SK-N-SH (cell line): Measurements from ENCODE around the gene CRB2. TPM values are rescaled to one million over a fixed set of nuclear protein-coding genes. Genes with fewer than 3 reads are reported as not detected.
A peak's percentile ranks its signal among the peaks of the same experiment; 100 is the strongest.

Experiments
- CTCF ChIA-PET: fragments of 300-600, 350-600 bp; formaldehyde crosslinking; extraction: SDS; loops from one replicate; lab custom pipeline; 2021; lab: Yijun Ruan, JAX
- POLR2A ChIA-PET: fragments of 350-600 bp; sonication (Branson Sonifier 250); formaldehyde crosslinking; extraction: SDS; loops from one replicate; lab custom pipeline; 2020; ENCODE audit warnings: antibody characterized with exemption, inconsistent platforms; lab: Yijun Ruan, JAX
- DNase-seq: peaks from one replicate; pipeline ENCODE4 v3.0.0; 2012
- H2AFZ ChIP-seq: fragments of 200-600 bp; sonication (generic); 2 replicates; pipeline ENCODE4 v1.8.1; 2016; ENCODE audit warnings: antibody characterized with exemption, mild to moderate bottlenecking, low read depth
- H3F3A ChIP-seq: fragments of 200-600 bp; sonication (generic); replicated peaks from 2 replicates; pipeline ENCODE3; 2016; ENCODE audit warnings: antibody characterized with exemption, mild to moderate bottlenecking; ENCODE audit not compliant: insufficient read depth
- H3K27ac ChIP-seq, 2 experiments: fragments of 200-500 bp in 1 of 2; fragments of 200-600 bp in 1 of 2; sonication (Bioruptor generic) in 1 of 2; sonication (generic), shearing (Covaris generic) in 1 of 2; 2 replicates each; pipeline versions ENCODE4 v1.5.1 to v1.6.1; 2014 to 2016; ENCODE audit warnings: low read depth in 2 of 2, inconsistent platforms in 1 of 2, low read length in 1 of 2, mild to moderate bottlenecking in 1 of 2, mixed read lengths in 1 of 2
- H3K27me3 ChIP-seq: fragments of 200-600 bp; sonication (generic), shearing (Covaris generic); 2 replicates; pipeline ENCODE4 v1.6.1; 2016; ENCODE audit warnings: mixed run types; ENCODE audit not compliant: insufficient read depth
- H3K36me3 ChIP-seq, 2 experiments: fragments of 200-500 bp in 1 of 2; fragments of 200-600 bp in 1 of 2; sonication (Bioruptor generic) in 1 of 2; sonication (generic) in 1 of 2; replicated peaks in 1 of 2; 2 replicates each; pipeline versions ENCODE3 to v1.5.1; 2014 to 2016; ENCODE audit warnings: low read length in 1 of 2, mild to moderate bottlenecking in 1 of 2; ENCODE audit not compliant: insufficient read depth in 2 of 2, control insufficient read depth in 1 of 2
- H3K4me1 ChIP-seq, 2 experiments: fragments of 200-500 bp in 1 of 2; fragments of 200-600 bp in 1 of 2; sonication (Bioruptor generic) in 1 of 2; sonication (generic), shearing (Covaris generic) in 1 of 2; 2 replicates each; pipeline versions ENCODE4 v1.5.1 to v1.6.1; 2014 to 2016; ENCODE audit warnings: low read depth in 1 of 2, low read length in 1 of 2, mixed run types in 1 of 2; ENCODE audit not compliant: insufficient read depth in 2 of 2, control insufficient read depth in 1 of 2
- H3K4me2 ChIP-seq: fragments of 200-600 bp; sonication (generic), shearing (Covaris generic); 2 replicates; pipeline ENCODE4 v1.6.1; 2017; ENCODE audit warnings: mixed run types
- H3K4me3 ChIP-seq, 2 experiments: fragments of 200-500 bp in 1 of 2; fragments of 200-600 bp in 1 of 2; sonication (Bioruptor generic) in 1 of 2; sonication (generic), shearing (Covaris generic) in 1 of 2; 2 replicates each; pipeline versions ENCODE4 v1.5.1 to v1.8.1; 2014 to 2016; ENCODE audit warnings: low read depth in 2 of 2, inconsistent platforms in 1 of 2, low read length in 1 of 2, mild to moderate bottlenecking in 1 of 2, mixed read lengths in 1 of 2, moderate library complexity in 1 of 2
- H3K79me2 ChIP-seq: fragments of 200-600 bp; sonication (generic); 2 replicates; pipeline ENCODE4 v1.8.1; 2017; ENCODE audit warnings: mild to moderate bottlenecking; ENCODE audit not compliant: insufficient read depth
- H3K9ac ChIP-seq: fragments of 200-600 bp; sonication (generic); 2 replicates; pipeline ENCODE4 v1.6.1; 2017; ENCODE audit warnings: mixed run types
- H3K9me2 ChIP-seq: fragments of 200-600 bp; sonication (generic); 2 replicates; pipeline ENCODE4 v1.6.1; 2017; ENCODE audit warnings: mixed run types
- H3K9me3 ChIP-seq: fragments of 200-600 bp; sonication (generic); 2 replicates; pipeline ENCODE4 v1.6.1; 2017; ENCODE audit warnings: mixed run types, mild to moderate bottlenecking, moderate library complexity
- H4K20me1 ChIP-seq: fragments of 200-600 bp; sonication (generic); 2 replicates; pipeline ENCODE4 v1.6.1; 2017; ENCODE audit warnings: mild to moderate bottlenecking, mixed run types; ENCODE audit not compliant: insufficient read depth
- FOSL2 ChIP-seq: IDR thresholded peaks from 2 replicates; pipeline ENCODE4 v1.4.0; 2012; ENCODE audit warnings: low read depth, mild to moderate bottlenecking, moderate library complexity, borderline replicate concordance
- GABPA ChIP-seq: IDR thresholded peaks from 2 replicates; pipeline ENCODE4 v1.4.0; 2012; ENCODE audit warnings: low read depth, mild to moderate bottlenecking
- RXRA ChIP-seq: IDR thresholded peaks from 2 replicates; pipeline ENCODE4 v1.4.0; 2012; ENCODE audit warnings: low read depth, mild to moderate bottlenecking, borderline replicate concordance
- TAF1 ChIP-seq: IDR thresholded peaks from 2 replicates; pipeline ENCODE4 v1.6.1; 2012; ENCODE audit warnings: low read depth, mild to moderate bottlenecking, low read length, moderate library complexity, borderline replicate concordance
- WGBS: methylation state at CpG from one replicate; pipeline ENCODE4 v1.1.6; 2017; ENCODE audit warnings: low lambda C conversion rate; 5-methylcytosine and 5-hydroxymethylcytosine counted together
- polyA plus RNA-seq, 3 experiments: library from polyadenylated mRNA; depleted of rRNA; stranded (reverse); fragments of >200 nt; gene quantifications; 2 replicates each; pipeline ENCODE4 v1.2.3, GENCODE V29; 2012
- TF ChIP-seq, protein P1 (sequence below): fragments of 200-600 bp; sonication (generic); IDR thresholded peaks from 2 replicates; pipeline ENCODE4 v1.6.1; 2017; ENCODE audit warnings: antibody characterized with exemption, mild to moderate bottlenecking, moderate library complexity
- TF ChIP-seq, protein P2 (sequence below): IDR thresholded peaks from 2 replicates; pipeline ENCODE4 v1.6.1; 2012; ENCODE audit warnings: mild to moderate bottlenecking, low read depth, low read length, moderate library complexity
- TF ChIP-seq, protein P3 (sequence below): fragments of 150-350 bp; IDR thresholded peaks from 2 replicates; pipeline ENCODE4 v1.6.1; 2017; ENCODE audit warnings: antibody characterized with exemption, low read length, low read depth, borderline replicate concordance

The CRB2 gene
- polyA plus RNA-seq, 1 of the 3 experiments (the other 2 are of a cell fraction), result not detected

DNA sequence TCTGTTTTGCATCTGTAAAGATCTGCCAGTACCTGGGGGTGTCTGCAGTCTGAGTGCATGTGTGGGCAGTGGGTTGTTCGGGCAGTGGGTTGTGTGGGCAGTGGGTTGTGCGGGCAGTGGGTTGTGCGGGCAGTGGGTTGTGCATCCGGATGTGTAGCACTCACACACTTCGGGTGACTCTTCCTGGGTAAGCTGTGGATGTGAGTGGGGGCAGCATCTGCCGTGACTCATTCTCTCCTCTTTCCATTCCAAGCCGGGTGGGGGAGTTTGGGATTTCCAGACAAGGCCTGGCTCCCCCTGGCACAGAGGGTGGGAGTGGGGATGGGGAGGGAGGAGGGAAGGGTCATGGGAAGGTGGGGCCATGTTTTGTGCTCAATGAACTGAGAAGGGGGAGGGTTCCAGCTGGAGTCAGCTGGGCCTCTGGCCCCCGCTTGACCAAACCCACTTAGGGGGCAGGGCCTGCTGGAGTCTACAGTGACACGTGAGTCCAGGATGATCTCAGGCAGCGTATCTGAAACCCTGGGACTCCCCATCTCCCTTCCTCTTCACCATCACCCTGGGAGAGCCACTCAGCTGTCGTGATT is 8.3 kb downstream of the CRB2 start:
- POLR2A ChIA-PET, result no interaction called here
- H2AFZ ChIP-seq, result no peak overlapping the region

DNA sequence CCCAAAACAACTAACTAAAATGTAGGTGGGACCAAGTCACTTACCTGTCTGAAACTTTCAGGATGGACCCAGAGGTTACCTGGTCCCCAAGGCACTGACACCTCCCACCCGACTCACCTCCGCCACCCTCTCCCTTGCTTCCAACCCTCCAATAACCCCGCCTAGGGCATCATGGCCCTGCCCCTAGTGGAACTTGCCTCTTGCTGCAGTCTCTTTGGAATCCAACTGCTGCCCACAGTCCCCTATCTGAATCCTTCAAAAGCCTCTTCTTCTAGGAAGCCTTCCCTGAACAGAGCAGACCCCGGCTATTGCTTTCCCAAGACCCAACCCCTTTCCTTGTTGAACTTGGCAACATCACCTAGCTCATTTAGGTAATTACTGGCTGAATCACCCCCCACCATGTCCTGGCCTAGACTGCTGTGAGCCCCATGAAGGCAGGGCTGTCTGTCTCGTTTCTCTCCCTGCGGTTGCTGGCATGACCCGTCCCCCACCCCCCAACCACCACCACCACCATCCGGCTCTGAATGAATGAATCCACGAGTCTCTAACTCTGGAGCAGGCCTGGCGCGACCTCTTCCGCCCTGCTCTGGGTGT is 9.4 kb downstream of the CRB2 start:
- Histone ChIP-seq H3K9me2 (no peaks in the 10 kb centered on the region), H3K27me3 (peaks cover 8% of the 10 kb centered on the region; the same call in 1 of the 2 replicates), H3K79me2 (no peaks in the 10 kb centered on the region), H4K20me1 (no peaks in the 10 kb centered on the region), H3K9me3 (no peaks in the 10 kb centered on the region), H3K4me2 (no peak overlapping the region), H3K36me3 (no peaks in the 10 kb centered on the region), H2AFZ (no peak overlapping the region), H3K9ac (no peak overlapping the region), H3F3A (no peaks in the 10 kb centered on the region), H3K4me3 (no peak overlapping the region), H3K27ac (no peak overlapping the region), H3K4me1 (peaks cover 0 to under 1% of the 10 kb centered on the region in 2 experiments; a peak in 1 of 4 replicates)
- POLR2A ChIA-PET, result no interaction called here
- TF ChIP-seq, protein P1, sequence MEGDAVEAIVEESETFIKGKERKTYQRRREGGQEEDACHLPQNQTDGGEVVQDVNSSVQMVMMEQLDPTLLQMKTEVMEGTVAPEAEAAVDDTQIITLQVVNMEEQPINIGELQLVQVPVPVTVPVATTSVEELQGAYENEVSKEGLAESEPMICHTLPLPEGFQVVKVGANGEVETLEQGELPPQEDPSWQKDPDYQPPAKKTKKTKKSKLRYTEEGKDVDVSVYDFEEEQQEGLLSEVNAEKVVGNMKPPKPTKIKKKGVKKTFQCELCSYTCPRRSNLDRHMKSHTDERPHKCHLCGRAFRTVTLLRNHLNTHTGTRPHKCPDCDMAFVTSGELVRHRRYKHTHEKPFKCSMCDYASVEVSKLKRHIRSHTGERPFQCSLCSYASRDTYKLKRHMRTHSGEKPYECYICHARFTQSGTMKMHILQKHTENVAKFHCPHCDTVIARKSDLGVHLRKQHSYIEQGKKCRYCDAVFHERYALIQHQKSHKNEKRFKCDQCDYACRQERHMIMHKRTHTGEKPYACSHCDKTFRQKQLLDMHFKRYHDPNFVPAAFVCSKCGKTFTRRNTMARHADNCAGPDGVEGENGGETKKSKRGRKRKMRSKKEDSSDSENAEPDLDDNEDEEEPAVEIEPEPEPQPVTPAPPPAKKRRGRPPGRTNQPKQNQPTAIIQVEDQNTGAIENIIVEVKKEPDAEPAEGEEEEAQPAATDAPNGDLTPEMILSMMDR, result peak; percentile 31
- no peak for TF ChIP-seq RXRA
- TF ChIP-seq TAF1, result no peak
- CTCF ChIA-PET, result interaction anchor here (1.1 to 10.4 kb wide), 3 partner anchors 10 to 24 kb away, joined by 4 to 77 read pairs (median 4); partner anchors contain the start of gene CRB2
- 91% methylated on average over 9 of the region's 12 CpGs for WGBS
- no peak for DNase-seq

More for the DNA sequence above, 8.3 kb downstream of the CRB2 start:
- H3K27ac ChIP-seq, result no peak overlapping the region
- H3K4me2 ChIP-seq, result no peak overlapping the region
- DNase-seq, result no peak
- no peak overlapping the region for H3K9ac ChIP-seq
- no peaks in the 10 kb centered on the region for H3F3A ChIP-seq
- H3K36me3 ChIP-seq, result no peaks in the 10 kb centered on the region
- 61% methylated on average over 10 of the region's 11 CpGs for WGBS
- H3K9me3 ChIP-seq, result no peaks in the 10 kb centered on the region
- no peaks in the 10 kb centered on the region for H4K20me1 ChIP-seq
- H3K4me1 ChIP-seq, result peaks cover 0 to 4% of the 10 kb centered on the region in 2 experiments; a peak in 1 of 4 replicates
- TF ChIP-seq FOSL2 (peak; percentile 51; the same call in 1 of the 2 replicates), GABPA (no peak)
- TF ChIP-seq, protein P2, sequence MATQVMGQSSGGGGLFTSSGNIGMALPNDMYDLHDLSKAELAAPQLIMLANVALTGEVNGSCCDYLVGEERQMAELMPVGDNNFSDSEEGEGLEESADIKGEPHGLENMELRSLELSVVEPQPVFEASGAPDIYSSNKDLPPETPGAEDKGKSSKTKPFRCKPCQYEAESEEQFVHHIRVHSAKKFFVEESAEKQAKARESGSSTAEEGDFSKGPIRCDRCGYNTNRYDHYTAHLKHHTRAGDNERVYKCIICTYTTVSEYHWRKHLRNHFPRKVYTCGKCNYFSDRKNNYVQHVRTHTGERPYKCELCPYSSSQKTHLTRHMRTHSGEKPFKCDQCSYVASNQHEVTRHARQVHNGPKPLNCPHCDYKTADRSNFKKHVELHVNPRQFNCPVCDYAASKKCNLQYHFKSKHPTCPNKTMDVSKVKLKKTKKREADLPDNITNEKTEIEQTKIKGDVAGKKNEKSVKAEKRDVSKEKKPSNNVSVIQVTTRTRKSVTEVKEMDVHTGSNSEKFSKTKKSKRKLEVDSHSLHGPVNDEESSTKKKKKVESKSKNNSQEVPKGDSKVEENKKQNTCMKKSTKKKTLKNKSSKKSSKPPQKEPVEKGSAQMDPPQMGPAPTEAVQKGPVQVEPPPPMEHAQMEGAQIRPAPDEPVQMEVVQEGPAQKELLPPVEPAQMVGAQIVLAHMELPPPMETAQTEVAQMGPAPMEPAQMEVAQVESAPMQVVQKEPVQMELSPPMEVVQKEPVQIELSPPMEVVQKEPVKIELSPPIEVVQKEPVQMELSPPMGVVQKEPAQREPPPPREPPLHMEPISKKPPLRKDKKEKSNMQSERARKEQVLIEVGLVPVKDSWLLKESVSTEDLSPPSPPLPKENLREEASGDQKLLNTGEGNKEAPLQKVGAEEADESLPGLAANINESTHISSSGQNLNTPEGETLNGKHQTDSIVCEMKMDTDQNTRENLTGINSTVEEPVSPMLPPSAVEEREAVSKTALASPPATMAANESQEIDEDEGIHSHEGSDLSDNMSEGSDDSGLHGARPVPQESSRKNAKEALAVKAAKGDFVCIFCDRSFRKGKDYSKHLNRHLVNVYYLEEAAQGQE, result no peak
- TF ChIP-seq, protein P3, sequence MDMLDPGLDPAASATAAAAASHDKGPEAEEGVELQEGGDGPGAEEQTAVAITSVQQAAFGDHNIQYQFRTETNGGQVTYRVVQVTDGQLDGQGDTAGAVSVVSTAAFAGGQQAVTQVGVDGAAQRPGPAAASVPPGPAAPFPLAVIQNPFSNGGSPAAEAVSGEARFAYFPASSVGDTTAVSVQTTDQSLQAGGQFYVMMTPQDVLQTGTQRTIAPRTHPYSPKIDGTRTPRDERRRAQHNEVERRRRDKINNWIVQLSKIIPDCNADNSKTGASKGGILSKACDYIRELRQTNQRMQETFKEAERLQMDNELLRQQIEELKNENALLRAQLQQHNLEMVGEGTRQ, result no peak
- H3K9me2 ChIP-seq, result no peaks in the 10 kb centered on the region
- no peaks in the 10 kb centered on the region for H3K27me3 ChIP-seq
- no peak overlapping the region for H3K4me3 ChIP-seq
- H3K79me2 ChIP-seq, result no peaks in the 10 kb centered on the region
- CTCF ChIA-PET, result interaction anchor here (1.3 to 10.4 kb wide), 3 partner anchors 9 to 21 kb away, joined by 4 to 77 read pairs (median 46); partner anchors contain the start of gene CRB2
